Liver (tissue), 9 donors: Measurements from ENCODE around the gene EPB41L4A. TPM values are rescaled to one million over a fixed set of nuclear protein-coding genes. Genes with fewer than 3 reads are reported as not detected.

Experiments used
- DNase-seq: peaks from one replicate; pipeline ENCODE4 v3.0.0-alpha.2; 2017; ENCODE audit warnings: low spot score
- H3K27ac ChIP-seq, 2 donors: one replicate each; pipeline ENCODE4 v1.7.0; 2013; ENCODE audit warnings: inconsistent platforms in 2 of 2, low read length in 2 of 2, control low read depth in 1 of 2, low read depth in 1 of 2, mild to moderate bottlenecking in 1 of 2
- H3K27me3 ChIP-seq, 4 donors: one replicate each; pipeline versions ENCODE4 v1.6.1 to v1.7.0; 2013; ENCODE audit warnings: low read length in 3 of 4, inconsistent platforms in 1 of 4, mild to moderate bottlenecking in 1 of 4, moderate library complexity in 1 of 4; ENCODE audit not compliant: control insufficient read depth in 4 of 4, insufficient read depth in 4 of 4
- H3K36me3 ChIP-seq, 4 donors: one replicate each; pipeline versions ENCODE4 v1.6.1 to v1.7.0; 2013; ENCODE audit warnings: low read length in 3 of 4, mild to moderate bottlenecking in 3 of 4, low read depth in 1 of 4, moderate library complexity in 1 of 4; ENCODE audit not compliant: control insufficient read depth in 4 of 4, insufficient read depth in 3 of 4
- H3K4me1 ChIP-seq, 4 donors: one replicate each; pipeline versions ENCODE4 v1.6.1 to v1.7.0; 2013; ENCODE audit warnings: low read length in 3 of 4, mild to moderate bottlenecking in 3 of 4, moderate library complexity in 1 of 4; ENCODE audit not compliant: control insufficient read depth in 4 of 4, insufficient read depth in 4 of 4
- H3K4me3 ChIP-seq, 3 donors: one replicate each; pipeline versions ENCODE4 v1.6.1 to v1.7.0; 2013; ENCODE audit warnings: low read length in 3 of 3, control low read depth in 1 of 3, low read depth in 1 of 3, mild to moderate bottlenecking in 1 of 3
- H3K9ac ChIP-seq, 2 donors: one replicate each; pipeline ENCODE4 v1.7.0; 2013; ENCODE audit warnings: low read length in 2 of 2, mild to moderate bottlenecking in 2 of 2, moderate library complexity in 2 of 2, control low read depth in 1 of 2, low read depth in 1 of 2
- H3K9me3 ChIP-seq, 4 donors: one replicate each; pipeline versions ENCODE4 v1.6.1 to v1.7.0; 2013; ENCODE audit warnings: low read length in 3 of 4; ENCODE audit not compliant: control insufficient read depth in 4 of 4
- ATF3 ChIP-seq: IDR thresholded peaks from 2 replicates; pipeline ENCODE4 v1.6.1; 2016; ENCODE audit warnings: antibody characterized with exemption
- EGR1 ChIP-seq, 2 donors: IDR thresholded peaks; 2 replicates each; pipeline ENCODE4 v1.6.1; 2016 to 2018; ENCODE audit warnings: antibody characterized with exemption in 2 of 2, low read depth in 2 of 2
- FOXA2 ChIP-seq: IDR thresholded peaks from 2 replicates; pipeline ENCODE4 v1.6.1; 2016; ENCODE audit warnings: antibody characterized with exemption
- GABPA ChIP-seq, 2 donors: IDR thresholded peaks in 1 of 2; conservative IDR thresholded peaks in 1 of 2; 2 replicates each; pipeline ENCODE4 v1.6.1; 2016; ENCODE audit warnings: antibody characterized with exemption in 2 of 2, mild to moderate bottlenecking in 1 of 2, moderate library complexity in 1 of 2
- HNF4A ChIP-seq, 2 donors: conservative IDR thresholded peaks; 2 replicates each; pipeline ENCODE4 v1.6.1; 2016; ENCODE audit warnings: antibody characterized with exemption in 2 of 2, mild to moderate bottlenecking in 2 of 2
- HNF4G ChIP-seq: IDR thresholded peaks from 2 replicates; pipeline ENCODE4 v1.6.1; 2016; ENCODE audit warnings: antibody characterized with exemption
- NR2F2 ChIP-seq: IDR thresholded peaks from 2 replicates; pipeline ENCODE4 v1.6.1; 2016; ENCODE audit warnings: antibody characterized with exemption
- RAD21 ChIP-seq, 2 donors: IDR thresholded peaks; 2 replicates each; pipeline ENCODE4 v1.6.1; 2016; ENCODE audit warnings: antibody characterized with exemption in 2 of 2, mild to moderate bottlenecking in 2 of 2
- RXRA ChIP-seq, 2 donors: IDR thresholded peaks; 2 replicates each; pipeline ENCODE4 v1.6.1; 2017 to 2018; ENCODE audit warnings: antibody characterized with exemption in 2 of 2, mild to moderate bottlenecking in 1 of 2
- SP1 ChIP-seq: IDR thresholded peaks from 2 replicates; pipeline ENCODE4 v1.6.1; 2018; ENCODE audit warnings: antibody characterized with exemption, mild to moderate bottlenecking
- TAF1 ChIP-seq: conservative IDR thresholded peaks from 2 replicates; pipeline ENCODE4 v1.6.1; 2016; ENCODE audit warnings: antibody characterized with exemption, mild to moderate bottlenecking
- YY1 ChIP-seq: IDR thresholded peaks from 2 replicates; pipeline ENCODE4 v1.6.1; 2016; ENCODE audit warnings: antibody characterized with exemption, mild to moderate bottlenecking
- WGBS: extraction: QIAGEN DNeasy Blood & Tissue Kit; methylation state at CpG from one replicate; pipeline ENCODE4 v1.1.7; 2013; 5-methylcytosine and 5-hydroxymethylcytosine counted together
- polyA plus RNA-seq, 2 donors: library from polyadenylated mRNA; stranded (reverse) in 1 of 2; unstranded in 1 of 2; fragments of 200-250 nt in 1 of 2; fragments of >200 nt in 1 of 2; fragmentation: Nextera tagmentation in 1 of 2; extraction: Ambion mirVana in 1 of 2; gene quantifications; one replicate each; pipeline versions ENCODE4 v1.2.1 to v1.2.3, GENCODE V29; 2013 to 2015
- total RNA-seq, 2 donors: library from RNA; depleted of rRNA; stranded (reverse); fragments of >200 nt; gene quantifications; one replicate each; pipeline ENCODE4 v1.2.3, GENCODE V29; 2014
- TF ChIP-seq, protein P1 (sequence below): IDR thresholded peaks from 2 replicates; pipeline ENCODE4 v1.6.1; 2016; ENCODE audit warnings: antibody characterized with exemption
- TF ChIP-seq, protein P2 (sequence below): IDR thresholded peaks from 2 replicates; pipeline ENCODE4 v1.6.1; 2016; ENCODE audit warnings: antibody characterized with exemption
- TF ChIP-seq, protein P3 (sequence below): fragments of 150-350 bp; IDR thresholded peaks from 2 replicates; pipeline ENCODE4 v1.5.1; 2017; ENCODE audit warnings: improper control_type of control experiment, low read depth, low read length; ENCODE audit not compliant: missing input control
- donor health status: healthy.
- donor health status: healthy.
- donor health status: healthy.
- donor health status: healthy.
- donor health status: healthy.

Gene EPB41L4A
- total and polyA plus RNA-seq, 4 donors, result 1.1 to 8.0 (median 3.9) TPM

DNA sequence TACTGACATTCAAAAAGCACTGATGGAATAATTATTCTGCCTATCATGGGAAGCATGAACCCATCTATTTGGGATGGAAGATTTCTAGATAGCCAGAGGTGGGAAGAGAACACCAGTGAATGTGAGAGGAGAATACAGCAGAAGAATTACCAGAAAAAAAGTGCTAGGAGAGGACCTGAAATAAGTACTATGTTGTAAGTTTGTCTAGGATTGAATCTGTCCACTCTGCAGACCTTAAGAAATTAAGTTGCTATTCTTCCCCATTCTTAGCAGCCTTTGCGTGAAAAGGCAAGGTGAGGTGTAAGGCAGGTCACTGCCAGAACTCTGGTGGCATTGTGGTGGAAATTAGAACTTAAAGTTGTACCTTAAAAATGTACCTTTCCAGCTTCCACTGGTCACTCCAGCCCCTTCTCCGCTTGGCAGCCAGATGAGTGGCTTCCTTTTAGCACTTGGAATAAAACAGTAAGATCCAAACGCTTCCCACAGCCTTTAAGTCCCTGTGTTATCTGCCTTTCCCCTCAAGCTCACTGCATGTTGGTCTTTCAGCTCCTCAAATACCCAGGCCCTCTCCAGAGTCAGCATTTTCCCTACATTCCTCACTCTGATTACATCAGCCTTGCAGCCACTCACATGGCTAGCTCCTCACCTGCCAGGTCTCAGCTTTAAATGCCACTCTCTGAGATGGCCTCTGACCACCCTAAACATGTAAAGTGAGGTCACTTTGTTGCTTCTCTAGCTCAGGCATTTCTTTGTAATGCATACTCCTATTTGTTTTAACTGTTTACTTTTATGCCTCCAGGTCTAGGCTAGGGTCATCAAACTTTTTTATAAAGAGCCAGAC lies 253.0 kb downstream of the EPB41L4A start (continued):
- TF ChIP-seq, protein P1, sequence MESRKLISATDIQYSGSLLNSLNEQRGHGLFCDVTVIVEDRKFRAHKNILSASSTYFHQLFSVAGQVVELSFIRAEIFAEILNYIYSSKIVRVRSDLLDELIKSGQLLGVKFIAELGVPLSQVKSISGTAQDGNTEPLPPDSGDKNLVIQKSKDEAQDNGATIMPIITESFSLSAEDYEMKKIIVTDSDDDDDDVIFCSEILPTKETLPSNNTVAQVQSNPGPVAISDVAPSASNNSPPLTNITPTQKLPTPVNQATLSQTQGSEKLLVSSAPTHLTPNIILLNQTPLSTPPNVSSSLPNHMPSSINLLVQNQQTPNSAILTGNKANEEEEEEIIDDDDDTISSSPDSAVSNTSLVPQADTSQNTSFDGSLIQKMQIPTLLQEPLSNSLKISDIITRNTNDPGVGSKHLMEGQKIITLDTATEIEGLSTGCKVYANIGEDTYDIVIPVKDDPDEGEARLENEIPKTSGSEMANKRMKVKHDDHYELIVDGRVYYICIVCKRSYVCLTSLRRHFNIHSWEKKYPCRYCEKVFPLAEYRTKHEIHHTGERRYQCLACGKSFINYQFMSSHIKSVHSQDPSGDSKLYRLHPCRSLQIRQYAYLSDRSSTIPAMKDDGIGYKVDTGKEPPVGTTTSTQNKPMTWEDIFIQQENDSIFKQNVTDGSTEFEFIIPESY, result no peak

DNA sequence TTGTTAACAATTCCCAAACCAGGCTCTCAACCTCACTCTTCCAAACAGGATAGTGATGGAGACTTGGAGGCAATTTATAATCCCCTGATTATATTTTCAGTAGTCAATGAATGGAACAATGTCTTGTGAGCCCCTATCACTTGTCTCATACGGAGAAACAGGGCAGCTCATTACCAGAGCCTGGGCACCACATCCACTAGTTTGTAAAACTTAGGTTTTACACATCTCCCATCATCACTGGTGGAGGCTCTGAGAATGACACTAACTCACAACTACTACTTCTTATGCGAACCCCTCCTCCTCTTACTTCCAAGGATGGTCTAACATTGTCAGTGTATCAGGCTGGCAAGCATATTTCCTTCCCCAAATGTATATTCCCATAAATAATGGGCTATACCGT lies 253.7 kb downstream of the EPB41L4A start:
- WGBS, result 89% methylated on average over 3 of the region's 3 CpGs
- no peak for DNase-seq
- Histone ChIP-seq H3K9me3 (no peaks in the 10 kb centered on the region), H3K27ac (no peak overlapping the region), H3K4me1 (peaks cover 0 to 17% (median 10%) of the 10 kb centered on the region in 4 donors), H3K36me3 (peaks cover 8 to 38% (median 17%) of the 10 kb centered on the region in 4 donors), H3K27me3 (no peaks in the 10 kb centered on the region), H3K9ac (no peak overlapping the region), H3K4me3 (no peak overlapping the region)
- TF ChIP-seq, protein P2, sequence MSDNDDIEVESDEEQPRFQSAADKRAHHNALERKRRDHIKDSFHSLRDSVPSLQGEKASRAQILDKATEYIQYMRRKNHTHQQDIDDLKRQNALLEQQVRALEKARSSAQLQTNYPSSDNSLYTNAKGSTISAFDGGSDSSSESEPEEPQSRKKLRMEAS, result no peak
- TF ChIP-seq, protein P3, sequence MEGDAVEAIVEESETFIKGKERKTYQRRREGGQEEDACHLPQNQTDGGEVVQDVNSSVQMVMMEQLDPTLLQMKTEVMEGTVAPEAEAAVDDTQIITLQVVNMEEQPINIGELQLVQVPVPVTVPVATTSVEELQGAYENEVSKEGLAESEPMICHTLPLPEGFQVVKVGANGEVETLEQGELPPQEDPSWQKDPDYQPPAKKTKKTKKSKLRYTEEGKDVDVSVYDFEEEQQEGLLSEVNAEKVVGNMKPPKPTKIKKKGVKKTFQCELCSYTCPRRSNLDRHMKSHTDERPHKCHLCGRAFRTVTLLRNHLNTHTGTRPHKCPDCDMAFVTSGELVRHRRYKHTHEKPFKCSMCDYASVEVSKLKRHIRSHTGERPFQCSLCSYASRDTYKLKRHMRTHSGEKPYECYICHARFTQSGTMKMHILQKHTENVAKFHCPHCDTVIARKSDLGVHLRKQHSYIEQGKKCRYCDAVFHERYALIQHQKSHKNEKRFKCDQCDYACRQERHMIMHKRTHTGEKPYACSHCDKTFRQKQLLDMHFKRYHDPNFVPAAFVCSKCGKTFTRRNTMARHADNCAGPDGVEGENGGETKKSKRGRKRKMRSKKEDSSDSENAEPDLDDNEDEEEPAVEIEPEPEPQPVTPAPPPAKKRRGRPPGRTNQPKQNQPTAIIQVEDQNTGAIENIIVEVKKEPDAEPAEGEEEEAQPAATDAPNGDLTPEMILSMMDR, result no peak
- no peak for TF ChIP-seq GABPA (IDR thresholded peaks at IDR 0.05 in 1 of 2, conservative IDR thresholded peaks at IDR 0.05 in 1 of 2)
- TF ChIP-seq TAF1, result no peak
- TF ChIP-seq, protein P1, result no peak
- TF ChIP-seq SP1, result no peak
- TF ChIP-seq EGR1 (IDR thresholded peaks at IDR 0.05; ENCODE audit: low read depth in 2 of 2), result no peak
- no peak for TF ChIP-seq ATF3
- no peak for TF ChIP-seq HNF4G
- no peak for TF ChIP-seq YY1
- no peak for TF ChIP-seq RXRA (IDR thresholded peaks at IDR 0.05)
- TF ChIP-seq FOXA2, result no peak
- no peak for TF ChIP-seq HNF4A (conservative IDR thresholded peaks at IDR 0.05)
- no peak for TF ChIP-seq NR2F2
- TF ChIP-seq RAD21 (IDR thresholded peaks at IDR 0.05), result no peak
